Mammary epithelial cell (primary cell): ENCODE results near the gene ACAD8.

Experiments
- EZH2 ChIP-seq: IDR thresholded peaks from 2 replicates; pipeline ENCODE4 v1.6.1; 2012; ENCODE audit warnings: low read length, inconsistent platforms, borderline replicate concordance
- TF ChIP-seq, protein P1 (sequence below), 2 donors: IDR thresholded peaks in 1 of 2; conservative IDR thresholded peaks in 1 of 2; 2 replicates each; pipeline ENCODE4 v1.5.1; 2011 to 2012; ENCODE audit warnings: inconsistent platforms in 2 of 2, low read length in 2 of 2, mild to moderate bottlenecking in 2 of 2, control low read depth in 1 of 2, low read depth in 1 of 2; ENCODE audit not compliant: insufficient read depth in 1 of 2; ENCODE audit errors: extremely low read depth in 1 of 2

DNA sequence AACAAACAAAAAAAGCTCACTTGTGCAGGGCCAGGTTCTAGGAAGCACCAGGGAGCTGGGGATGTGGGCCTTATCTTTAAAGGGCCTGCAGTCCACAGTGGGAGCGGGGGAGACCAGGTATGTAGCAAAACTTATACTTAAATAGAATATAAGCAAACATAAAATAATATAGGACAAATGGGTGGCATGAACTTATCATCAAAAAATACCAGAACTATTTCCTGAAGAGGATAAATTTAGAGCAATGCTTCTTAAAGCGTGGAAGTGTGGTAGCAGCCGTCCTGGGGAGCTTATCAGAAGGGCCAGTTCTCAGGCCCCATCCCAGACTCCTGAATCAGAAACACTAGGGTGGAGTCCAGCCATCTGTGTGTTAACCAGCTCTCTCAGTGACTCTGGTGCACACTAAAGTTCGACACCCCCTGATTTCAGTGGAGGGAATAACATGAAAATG, 19.6 kb upstream of the ACAD8 start:
- TF ChIP-seq, protein P1, sequence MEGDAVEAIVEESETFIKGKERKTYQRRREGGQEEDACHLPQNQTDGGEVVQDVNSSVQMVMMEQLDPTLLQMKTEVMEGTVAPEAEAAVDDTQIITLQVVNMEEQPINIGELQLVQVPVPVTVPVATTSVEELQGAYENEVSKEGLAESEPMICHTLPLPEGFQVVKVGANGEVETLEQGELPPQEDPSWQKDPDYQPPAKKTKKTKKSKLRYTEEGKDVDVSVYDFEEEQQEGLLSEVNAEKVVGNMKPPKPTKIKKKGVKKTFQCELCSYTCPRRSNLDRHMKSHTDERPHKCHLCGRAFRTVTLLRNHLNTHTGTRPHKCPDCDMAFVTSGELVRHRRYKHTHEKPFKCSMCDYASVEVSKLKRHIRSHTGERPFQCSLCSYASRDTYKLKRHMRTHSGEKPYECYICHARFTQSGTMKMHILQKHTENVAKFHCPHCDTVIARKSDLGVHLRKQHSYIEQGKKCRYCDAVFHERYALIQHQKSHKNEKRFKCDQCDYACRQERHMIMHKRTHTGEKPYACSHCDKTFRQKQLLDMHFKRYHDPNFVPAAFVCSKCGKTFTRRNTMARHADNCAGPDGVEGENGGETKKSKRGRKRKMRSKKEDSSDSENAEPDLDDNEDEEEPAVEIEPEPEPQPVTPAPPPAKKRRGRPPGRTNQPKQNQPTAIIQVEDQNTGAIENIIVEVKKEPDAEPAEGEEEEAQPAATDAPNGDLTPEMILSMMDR (conservative IDR thresholded peaks at IDR 0.05 in 1 of 2, IDR thresholded peaks at IDR 0.05 in 1 of 2; ENCODE audit: extremely low read depth in 1 of 2, insufficient read depth in 1 of 2, low read depth in 1 of 2, low read length in 2 of 2), result no peak
- no peak for TF ChIP-seq EZH2
